ENCODE data around the gene PALB2.

The PALB2 gene

GRCh38 chr16:23640931-23641765 is at the start of gene PALB2, which contains the start of gene DCTN5:
Gene PALB2 (minus strand): TSS chr16:23641310. CDS start chr16:23641157, 153 bp downstream.
Gene DCTN5 (plus strand): TSS chr16:23641466. CDS start chr16:23641543, 77 bp downstream.
- DNase-seq (ENCODE audit: low spot score): peak; percentile 96

GRCh38 chr16:23689442-23690187 is 48.5 kb upstream of the PALB2 start:
- DNase-seq (ENCODE audit: low spot score): no peak

- no peak for DNase-seq (ENCODE audit: low spot score)
Observed at GRCh38 chr16:23687034-23687808, 46.1 kb upstream of the PALB2 start.

- DNase-seq (ENCODE audit: low spot score): no peak
Observed at GRCh38 chr16:23683487-23683886, 42.4 kb upstream of the PALB2 start.

- DNase-seq (ENCODE audit: low spot score): no peak
Observed at GRCh38 chr16:23682181-23682580, 41.1 kb upstream of the PALB2 start.

GRCh38 chr16:23679986-23680336 is 38.9 kb upstream of the PALB2 start:
- DNase-seq (ENCODE audit: low spot score): no peak

- peak; percentile 31 for DNase-seq (ENCODE audit: low spot score)
Observed at GRCh38 chr16:23679274-23679985, 38.3 kb upstream of the PALB2 start.

- peak; percentile 85 for DNase-seq (ENCODE audit: low spot score)
Observed at GRCh38 chr16:23678430-23679273, 37.5 kb upstream of the PALB2 start, which contains the start of gene PLK1. Gene PLK1 (plus strand): TSS chr16:23678889. CDS start chr16:23678933, 44 bp downstream.

- DNase-seq (ENCODE audit: low spot score): no peak
Observed at GRCh38 chr16:23676924-23677480, 35.9 kb upstream of the PALB2 start.

GRCh38 chr16:23673971-23674614 is 33.0 kb upstream of the PALB2 start:
- no peak for DNase-seq (ENCODE audit: low spot score)

GRCh38 chr16:23670137-23670776 is 29.1 kb upstream of the PALB2 start:
- no peak for DNase-seq (ENCODE audit: low spot score)

GRCh38 chr16:23668873-23669272 is 27.8 kb upstream of the PALB2 start:
- no peak for DNase-seq (ENCODE audit: low spot score)

GRCh38 chr16:23668225-23668624 is 27.1 kb upstream of the PALB2 start:
- DNase-seq (ENCODE audit: low spot score): no peak

GRCh38 chr16:23667355-23667659 is 26.2 kb upstream of the PALB2 start:
- no peak for DNase-seq (ENCODE audit: low spot score)

GRCh38 chr16:23666571-23667354 is 25.7 kb upstream of the PALB2 start:
- no peak for DNase-seq (ENCODE audit: low spot score)

- DNase-seq (ENCODE audit: low spot score): no peak
Observed at GRCh38 chr16:23663918-23664317, 22.8 kb upstream of the PALB2 start.

- DNase-seq (ENCODE audit: low spot score): no peak
Observed at GRCh38 chr16:23651943-23652468, 10.9 kb upstream of the PALB2 start.

GRCh38 chr16:23650674-23651416 is 9.7 kb upstream of the PALB2 start:
- DNase-seq (ENCODE audit: low spot score): no peak
